ENCODE measurements around the gene GPD1. TPM values are rescaled to one million over a fixed set of nuclear protein-coding genes. Genes with fewer than 3 reads are reported as not detected.

Gene GPD1
- total RNA-seq, 1 experiment from 2014 or later, result 0.58 TPM

GRCh38 chr12:50077099-50077498, 26.7 kb upstream of the GPD1 start:
- Histone ChIP-seq H3K4me3 (ENCODE audit: low read depth, low read length, poor library complexity, severe bottlenecking) (no peak overlapping the region), H3K9me3 (ENCODE audit: low read depth, low read length, poor library complexity, severe bottlenecking) (no peaks in the 10 kb centered on the region), H3K27me3 (replicated peaks; ENCODE audit: insufficient read depth, low read depth, low read length, poor library complexity) (no peaks in the 10 kb centered on the region), H3K4me1 (ENCODE audit: insufficient read depth, low read length, poor library complexity, severe bottlenecking) (no peaks in the 10 kb centered on the region), H3K27ac (ENCODE audit: low read depth, low read length, poor library complexity, severe bottlenecking) (no peak overlapping the region), H3K36me3 (ENCODE audit: insufficient read depth, low read length, poor library complexity, severe bottlenecking) (no peaks in the 10 kb centered on the region)
- no TSS peak for BruUV-seq (replicated peaks)
- ChIA-PET POLR2A (ENCODE audit: low non-redundant PET) (no interaction called here), CTCF (interaction anchor here (1.3 kb wide), 1 partner anchor 110 kb away, joined by 3 read pairs; no protein-coding TSS in a partner anchor)
- TF ChIP-seq EZH2 (IDR thresholded peaks at IDR 0.05; ENCODE audit: borderline replicate concordance, low read depth, low read length, poor library complexity, severe bottlenecking) (no peak), CTCF (conservative IDR thresholded peaks at IDR 0.05; ENCODE audit: low read depth, low read length) (no peak)
- intact Hi-C loops (cut with micrococcal nuclease; ENCODE audit: unreplicated experiment), result no loop called here
- DNase-seq (ENCODE audit: low spot score), result no peak

GRCh38 chr12:50078281-50078680, 25.5 kb upstream of the GPD1 start:
- ChIA-PET POLR2A (ENCODE audit: low non-redundant PET) (interaction anchor here (0.7 kb wide), 1 partner anchor 9 kb away, joined by 3 read pairs; no protein-coding TSS in a partner anchor), CTCF (no interaction called here)
- no peak for TF ChIP-seq EZH2 (IDR thresholded peaks at IDR 0.05; ENCODE audit: borderline replicate concordance, low read depth, low read length, poor library complexity, severe bottlenecking)
- no peak for TF ChIP-seq CTCF (conservative IDR thresholded peaks at IDR 0.05; ENCODE audit: low read depth, low read length)
- Histone ChIP-seq H3K4me3 (ENCODE audit: low read depth, low read length, poor library complexity, severe bottlenecking) (no peak overlapping the region), H3K27ac (ENCODE audit: low read depth, low read length, poor library complexity, severe bottlenecking) (no peak overlapping the region), H3K36me3 (ENCODE audit: insufficient read depth, low read length, poor library complexity, severe bottlenecking) (no peaks in the 10 kb centered on the region), H3K27me3 (replicated peaks; ENCODE audit: insufficient read depth, low read depth, low read length, poor library complexity) (no peaks in the 10 kb centered on the region), H3K4me1 (ENCODE audit: insufficient read depth, low read length, poor library complexity, severe bottlenecking) (no peaks in the 10 kb centered on the region), H3K9me3 (ENCODE audit: low read depth, low read length, poor library complexity, severe bottlenecking) (no peaks in the 10 kb centered on the region)
- intact Hi-C loops (cut with micrococcal nuclease; ENCODE audit: unreplicated experiment), result no loop called here
- DNase-seq (ENCODE audit: low spot score), result no peak
- no TSS peak for BruUV-seq (replicated peaks)

- Histone ChIP-seq H3K27me3 (replicated peaks; ENCODE audit: insufficient read depth, low read depth, low read length, poor library complexity) (no peaks in the 10 kb centered on the region), H3K36me3 (ENCODE audit: insufficient read depth, low read length, poor library complexity, severe bottlenecking) (no peaks in the 10 kb centered on the region), H3K4me1 (ENCODE audit: insufficient read depth, low read length, poor library complexity, severe bottlenecking) (no peaks in the 10 kb centered on the region), H3K27ac (ENCODE audit: low read depth, low read length, poor library complexity, severe bottlenecking) (no peak overlapping the region), H3K4me3 (ENCODE audit: low read depth, low read length, poor library complexity, severe bottlenecking) (no peak overlapping the region), H3K9me3 (ENCODE audit: low read depth, low read length, poor library complexity, severe bottlenecking) (no peaks in the 10 kb centered on the region)
- ChIA-PET POLR2A (ENCODE audit: low non-redundant PET) (no interaction called here), CTCF (no interaction called here)
- intact Hi-C loops (cut with micrococcal nuclease; ENCODE audit: unreplicated experiment), result no loop called here
- BruUV-seq (replicated peaks), result no TSS peak
- no peak for DNase-seq (ENCODE audit: low spot score)
- no peak for TF ChIP-seq EZH2 (IDR thresholded peaks at IDR 0.05; ENCODE audit: borderline replicate concordance, low read depth, low read length, poor library complexity, severe bottlenecking)
- TF ChIP-seq CTCF (conservative IDR thresholded peaks at IDR 0.05; ENCODE audit: low read depth, low read length), result no peak
Measured at GRCh38 chr12:50079771-50080170, 24.0 kb upstream of the GPD1 start.

Measured in A673 (cell line).